HuH-7.5 (cell line): ENCODE results near the gene PCK2.
"Not testable (repeated sequence)": the region's sequence is repeated elsewhere in the genome, so short reads cannot be mapped to it uniquely, and the experiment has no call there.

Experiments
- DNase-seq: peaks from one replicate; pipeline ENCODE4 v3.0.0; 2011; ENCODE audit warnings: low spot score

The PCK2 gene

GRCh38 chr14:24093901-24094840 lies at the start of gene PCK2:
PCK2 (plus strand) TSS chr14:24094311; CDS start chr14:24094406, 95 bp downstream.
- DNase-seq, result peak; percentile 98

GRCh38 chr14:24049002-24049401 lies 45.1 kb upstream of the PCK2 start:
- not testable (repeated sequence) for DNase-seq

- DNase-seq, result not testable (repeated sequence)
Measured at GRCh38 chr14:24050753-24051152, 43.4 kb upstream of the PCK2 start.

- no peak for DNase-seq
Measured at GRCh38 chr14:24051176-24051788, 42.8 kb upstream of the PCK2 start.

GRCh38 chr14:24051789-24052655 lies 42.1 kb upstream of the PCK2 start, which contains the start of gene CARMIL3:
CARMIL3 (plus strand) TSS chr14:24052009; CDS start chr14:24052154, 145 bp downstream.
- peak; percentile 79 for DNase-seq

GRCh38 chr14:24052656-24053547 lies 41.2 kb upstream of the PCK2 start:
- no peak for DNase-seq

GRCh38 chr14:24053548-24054323 lies 40.4 kb upstream of the PCK2 start:
- DNase-seq, result no peak

GRCh38 chr14:24054324-24054641 lies 39.8 kb upstream of the PCK2 start:
- DNase-seq, result no peak

- no peak for DNase-seq
Measured at GRCh38 chr14:24054646-24055045, 39.5 kb upstream of the PCK2 start.

- no peak for DNase-seq
Measured at GRCh38 chr14:24055971-24056799, 37.9 kb upstream of the PCK2 start.

GRCh38 chr14:24056800-24057184 lies 37.3 kb upstream of the PCK2 start:
- DNase-seq, result no peak

GRCh38 chr14:24057271-24057670 lies 36.8 kb upstream of the PCK2 start:
- DNase-seq, result no peak

GRCh38 chr14:24057867-24058259 lies 36.2 kb upstream of the PCK2 start:
- DNase-seq, result no peak

- peak; percentile 96 for DNase-seq
Measured at GRCh38 chr14:24058260-24058950, 35.7 kb upstream of the PCK2 start.

- no peak for DNase-seq
Measured at GRCh38 chr14:24058951-24059475, 35.1 kb upstream of the PCK2 start.

- no peak for DNase-seq
Measured at GRCh38 chr14:24059841-24060388, 34.2 kb upstream of the PCK2 start.

GRCh38 chr14:24060443-24060842 lies 33.7 kb upstream of the PCK2 start:
- DNase-seq, result no peak
